Astrocyte (in vitro differentiated cells and primary cell): ENCODE measurements around the gene NLN. TPM values are rescaled to one million over a fixed set of nuclear protein-coding genes. Genes with fewer than 3 reads are reported as not detected.

Source experiments
- DNase-seq: peaks from one replicate; pipeline ENCODE4 v3.0.0-alpha.2; 2010; ENCODE audit warnings: low read depth
- FAIRE-seq: peaks from 2 replicates; lab custom pipeline; 2011; peaks lifted over from hg19 to GRCh38; lab: Jason Lieb, UNC
- H2AFZ ChIP-seq: 2 replicates; pipeline ENCODE4 v1.6.0; 2012; ENCODE audit warnings: low read depth, low read length, inconsistent platforms
- H3K27ac ChIP-seq: 2 replicates; pipeline ENCODE4 v1.5.1; 2011; ENCODE audit warnings: low read depth, low read length, inconsistent platforms
- H3K27me3 ChIP-seq: 2 replicates; pipeline ENCODE4 v1.6.0; 2011; ENCODE audit warnings: low read length, inconsistent platforms; ENCODE audit not compliant: insufficient read depth
- H3K36me3 ChIP-seq: 2 replicates; pipeline ENCODE4 v1.5.1; 2011; ENCODE audit warnings: low read length, inconsistent platforms; ENCODE audit not compliant: insufficient read depth
- H3K4me1 ChIP-seq: 2 replicates; pipeline ENCODE4 v1.5.1; 2011; ENCODE audit warnings: low read length, inconsistent platforms; ENCODE audit not compliant: insufficient read depth
- H3K4me2 ChIP-seq: 2 replicates; pipeline ENCODE4 v1.6.0; 2012; ENCODE audit warnings: low read length, inconsistent platforms
- H3K4me3 ChIP-seq: 2 replicates; pipeline ENCODE4 v1.5.1; 2011; ENCODE audit warnings: low read depth, mild to moderate bottlenecking, low read length, inconsistent platforms; ENCODE audit not compliant: insufficient read depth
- H3K79me2 ChIP-seq: 2 replicates; pipeline ENCODE4 v1.6.0; 2012; ENCODE audit warnings: mild to moderate bottlenecking, low read length, inconsistent platforms; ENCODE audit not compliant: insufficient read depth
- H3K9ac ChIP-seq: 2 replicates; pipeline ENCODE4 v1.6.0; 2012; ENCODE audit warnings: mild to moderate bottlenecking, low read length, inconsistent platforms
- H3K9me3 ChIP-seq: 2 replicates; pipeline ENCODE4 v1.5.1; 2012; ENCODE audit warnings: low read depth, mild to moderate bottlenecking, low read length, inconsistent platforms; ENCODE audit not compliant: insufficient read depth
- H4K20me1 ChIP-seq: 2 replicates; pipeline ENCODE4 v1.6.0; 2012; ENCODE audit warnings: low read length, inconsistent platforms; ENCODE audit not compliant: insufficient read depth
- H3K27ac Mint-ChIP-seq: one replicate; pipeline ENCODE4 v1.8.0; 2021; ENCODE audit warnings: mild to moderate bottlenecking, mixed read lengths; ENCODE audit not compliant: unreplicated experiment
- H3K27me3 Mint-ChIP-seq: one replicate; pipeline ENCODE4 v1.8.0; 2021; ENCODE audit warnings: low read depth, mixed read lengths; ENCODE audit not compliant: unreplicated experiment
- H3K36me3 Mint-ChIP-seq: one replicate; pipeline ENCODE4 v1.8.0; 2021; ENCODE audit warnings: low read depth, mixed read lengths; ENCODE audit not compliant: unreplicated experiment
- H3K4me1 Mint-ChIP-seq: one replicate; pipeline ENCODE4 v1.8.0; 2021; ENCODE audit warnings: low read depth, mixed read lengths; ENCODE audit not compliant: unreplicated experiment
- H3K4me3 Mint-ChIP-seq: one replicate; pipeline ENCODE4 v1.8.0; 2021; ENCODE audit warnings: mild to moderate bottlenecking, moderate library complexity, mixed read lengths; ENCODE audit not compliant: unreplicated experiment
- H3K9me3 Mint-ChIP-seq: one replicate; pipeline ENCODE4 v1.8.0; 2021; ENCODE audit warnings: mild to moderate bottlenecking, mixed read lengths; ENCODE audit not compliant: unreplicated experiment
- EZH2 ChIP-seq: IDR thresholded peaks from 2 replicates; pipeline ENCODE4 v1.6.1; 2012; ENCODE audit warnings: mild to moderate bottlenecking, low read length, inconsistent platforms; ENCODE audit not compliant: insufficient read depth
- total RNA-seq: library from RNA; stranded (reverse); gene quantifications from 2 replicates; pipeline ENCODE4 v1.2.1, GENCODE V29; 2021
- TF ChIP-seq, protein P1 (sequence below): IDR thresholded peaks from 2 replicates; pipeline ENCODE4 v1.5.1; 2011; ENCODE audit warnings: low read depth, mild to moderate bottlenecking, inconsistent platforms, low read length, moderate library complexity; ENCODE audit not compliant: insufficient read depth

NLN gene
- total RNA-seq, 1 donor from 2014 or later, result 65.2 TPM

DNA sequence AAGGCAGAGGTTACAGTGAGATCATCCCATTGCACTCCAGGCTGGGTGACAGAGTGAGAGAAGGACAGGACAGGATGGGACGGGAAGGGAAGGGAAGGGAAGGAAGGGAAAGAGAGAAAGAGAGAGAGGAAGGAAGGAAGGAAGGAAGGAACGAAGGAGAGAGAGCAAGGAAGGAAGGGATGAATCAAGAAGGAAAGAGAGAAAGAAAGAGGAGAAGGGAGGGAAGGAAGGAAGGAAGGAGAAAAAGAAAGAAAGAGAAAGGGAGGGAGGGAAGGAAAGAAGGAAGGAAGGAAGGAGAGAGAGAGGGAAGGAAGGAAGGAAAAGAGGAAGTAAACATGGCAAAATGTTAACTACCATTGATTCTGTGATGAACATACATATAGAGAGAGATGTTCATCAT is 28.9 kb upstream of the NLN start:
- no peak overlapping the region for H3K4me3 ChIP-seq
- Mint-ChIP-seq H3K27ac (no peak overlapping the region), H3K4me3 (no peak overlapping the region), H3K4me1 (no peaks in the 10 kb centered on the region), H3K9me3 (no peaks in the 10 kb centered on the region), H3K36me3 (peaks cover 2% of the 10 kb centered on the region), H3K27me3 (no peaks in the 10 kb centered on the region)
- DNase-seq (no peak), FAIRE-seq (no peak)
- H3K9me3 ChIP-seq, result no peaks in the 10 kb centered on the region
- H3K79me2 ChIP-seq, result no peaks in the 10 kb centered on the region
- no peak overlapping the region for H3K27ac ChIP-seq
- no peaks in the 10 kb centered on the region for H3K4me1 ChIP-seq
- no peak overlapping the region for H3K9ac ChIP-seq
- no peaks in the 10 kb centered on the region for H3K27me3 ChIP-seq
- no peak overlapping the region for H3K4me2 ChIP-seq
- no peak overlapping the region for H2AFZ ChIP-seq
- TF ChIP-seq EZH2, result no peak
- TF ChIP-seq, protein P1, sequence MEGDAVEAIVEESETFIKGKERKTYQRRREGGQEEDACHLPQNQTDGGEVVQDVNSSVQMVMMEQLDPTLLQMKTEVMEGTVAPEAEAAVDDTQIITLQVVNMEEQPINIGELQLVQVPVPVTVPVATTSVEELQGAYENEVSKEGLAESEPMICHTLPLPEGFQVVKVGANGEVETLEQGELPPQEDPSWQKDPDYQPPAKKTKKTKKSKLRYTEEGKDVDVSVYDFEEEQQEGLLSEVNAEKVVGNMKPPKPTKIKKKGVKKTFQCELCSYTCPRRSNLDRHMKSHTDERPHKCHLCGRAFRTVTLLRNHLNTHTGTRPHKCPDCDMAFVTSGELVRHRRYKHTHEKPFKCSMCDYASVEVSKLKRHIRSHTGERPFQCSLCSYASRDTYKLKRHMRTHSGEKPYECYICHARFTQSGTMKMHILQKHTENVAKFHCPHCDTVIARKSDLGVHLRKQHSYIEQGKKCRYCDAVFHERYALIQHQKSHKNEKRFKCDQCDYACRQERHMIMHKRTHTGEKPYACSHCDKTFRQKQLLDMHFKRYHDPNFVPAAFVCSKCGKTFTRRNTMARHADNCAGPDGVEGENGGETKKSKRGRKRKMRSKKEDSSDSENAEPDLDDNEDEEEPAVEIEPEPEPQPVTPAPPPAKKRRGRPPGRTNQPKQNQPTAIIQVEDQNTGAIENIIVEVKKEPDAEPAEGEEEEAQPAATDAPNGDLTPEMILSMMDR, result no peak
- H4K20me1 ChIP-seq, result peaks cover 2% of the 10 kb centered on the region
- no peaks in the 10 kb centered on the region for H3K36me3 ChIP-seq

DNA sequence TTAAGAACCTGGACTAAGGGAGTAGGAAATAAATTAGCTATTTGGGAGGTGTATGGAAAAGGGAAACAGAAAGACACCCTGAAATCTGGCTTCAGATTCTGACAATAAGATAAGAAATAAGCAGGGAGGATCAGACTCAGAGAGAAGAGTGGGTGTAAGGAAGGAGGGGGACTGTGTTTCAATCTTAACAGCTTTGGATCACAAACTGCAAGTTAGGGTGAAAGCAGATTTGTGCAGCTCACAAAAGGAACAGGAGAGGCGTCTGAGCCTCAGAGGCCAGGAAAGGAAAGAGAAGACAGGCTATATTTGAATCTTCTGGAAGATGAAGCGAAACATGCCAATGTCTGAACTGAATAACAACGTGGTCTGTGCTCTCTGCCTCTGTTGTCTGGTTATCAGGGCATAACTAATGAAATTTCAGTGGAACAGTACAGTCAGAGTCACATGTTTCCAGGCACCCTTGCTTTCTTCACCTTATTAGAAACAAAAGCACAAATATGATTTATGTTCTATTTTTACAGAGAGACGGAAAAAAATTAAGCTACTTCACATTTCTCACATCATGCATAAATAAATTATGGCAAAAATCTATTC is 26.7 kb upstream of the NLN start:
- Mint-ChIP-seq H3K4me1 (no peaks in the 10 kb centered on the region), H3K27ac (no peak overlapping the region), H3K4me3 (no peak overlapping the region), H3K36me3 (peaks cover 6% of the 10 kb centered on the region), H3K27me3 (no peaks in the 10 kb centered on the region), H3K9me3 (no peaks in the 10 kb centered on the region)
- no peak overlapping the region for H3K4me2 ChIP-seq
- no peaks in the 10 kb centered on the region for H3K9me3 ChIP-seq
- H3K36me3 ChIP-seq, result peaks cover 2% of the 10 kb centered on the region
- TF ChIP-seq, protein P1, result no peak
- TF ChIP-seq EZH2, result no peak
- no peak overlapping the region for H3K27ac ChIP-seq
- H3K4me1 ChIP-seq, result no peaks in the 10 kb centered on the region
- H3K27me3 ChIP-seq, result no peaks in the 10 kb centered on the region
- H2AFZ ChIP-seq, result no peak overlapping the region
- DNase-seq (peak; percentile 6), FAIRE-seq (no peak)
- H4K20me1 ChIP-seq, result peaks cover 2% of the 10 kb centered on the region
- H3K4me3 ChIP-seq, result no peak overlapping the region
- no peaks in the 10 kb centered on the region for H3K79me2 ChIP-seq
- no peak overlapping the region for H3K9ac ChIP-seq

DNA sequence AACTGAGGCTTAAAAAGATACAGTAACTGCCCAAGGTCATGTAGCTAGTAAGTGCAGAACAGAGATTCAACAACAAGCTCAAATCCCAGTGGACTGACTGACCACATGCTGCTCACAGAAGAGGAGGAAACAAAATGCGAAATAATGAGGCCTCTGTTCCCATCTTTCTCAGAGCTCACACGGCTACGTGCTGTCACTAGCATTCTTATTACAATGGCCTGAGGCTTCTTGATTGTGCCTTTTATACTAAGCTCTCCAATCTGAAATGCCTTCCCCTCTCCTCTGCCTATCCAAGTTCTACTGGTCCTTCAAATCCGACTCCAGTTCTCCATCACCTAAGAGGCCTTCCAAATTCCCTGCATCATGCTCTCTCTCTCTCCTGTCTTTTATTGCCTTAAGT is 26.1 kb upstream of the NLN start:
- no peaks in the 10 kb centered on the region for H3K4me1 Mint-ChIP-seq
- H3K4me1 ChIP-seq, result no peaks in the 10 kb centered on the region
- H2AFZ ChIP-seq, result no peak overlapping the region
- peaks cover 2% of the 10 kb centered on the region for H4K20me1 ChIP-seq
- H3K36me3 Mint-ChIP-seq, result peaks cover 6% of the 10 kb centered on the region
- no peaks in the 10 kb centered on the region for H3K27me3 ChIP-seq
- no peak overlapping the region for H3K9ac ChIP-seq
- H3K27ac ChIP-seq, result no peak overlapping the region
- no peak overlapping the region for H3K4me3 Mint-ChIP-seq
- no peaks in the 10 kb centered on the region for H3K9me3 Mint-ChIP-seq
- no peak overlapping the region for H3K27ac Mint-ChIP-seq
- H3K4me2 ChIP-seq, result no peak overlapping the region
- no peaks in the 10 kb centered on the region for H3K9me3 ChIP-seq
- peaks cover 2% of the 10 kb centered on the region for H3K36me3 ChIP-seq
- DNase-seq (no peak), FAIRE-seq (no peak)
- no peaks in the 10 kb centered on the region for H3K79me2 ChIP-seq
- H3K4me3 ChIP-seq, result no peak overlapping the region
- H3K27me3 Mint-ChIP-seq, result no peaks in the 10 kb centered on the region
- TF ChIP-seq EZH2, result no peak
- TF ChIP-seq, protein P1, result no peak
